Measurements from ENCODE around the gene KANK2.

DNA sequence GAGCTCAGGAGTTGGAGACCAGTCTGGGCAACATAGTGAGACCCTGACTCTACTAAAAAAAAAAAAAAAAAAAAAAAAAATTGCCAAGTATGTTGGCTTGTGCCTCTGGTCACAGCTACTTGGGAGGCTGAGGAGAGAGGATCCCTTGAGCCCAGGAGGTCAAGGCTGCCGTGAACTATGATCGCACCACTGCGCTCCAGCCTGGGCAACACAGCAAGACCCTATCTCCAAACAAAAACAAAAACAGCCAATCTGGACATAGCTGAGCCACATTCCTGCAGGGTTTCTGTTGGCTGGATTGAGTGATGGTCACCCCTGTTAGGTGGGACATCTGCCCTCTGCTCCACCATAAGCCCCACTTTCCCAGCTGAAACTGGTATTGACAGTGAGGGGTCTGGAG lies 28.5 kb upstream of the KANK2 start:
- TF ChIP-seq, protein P1, sequence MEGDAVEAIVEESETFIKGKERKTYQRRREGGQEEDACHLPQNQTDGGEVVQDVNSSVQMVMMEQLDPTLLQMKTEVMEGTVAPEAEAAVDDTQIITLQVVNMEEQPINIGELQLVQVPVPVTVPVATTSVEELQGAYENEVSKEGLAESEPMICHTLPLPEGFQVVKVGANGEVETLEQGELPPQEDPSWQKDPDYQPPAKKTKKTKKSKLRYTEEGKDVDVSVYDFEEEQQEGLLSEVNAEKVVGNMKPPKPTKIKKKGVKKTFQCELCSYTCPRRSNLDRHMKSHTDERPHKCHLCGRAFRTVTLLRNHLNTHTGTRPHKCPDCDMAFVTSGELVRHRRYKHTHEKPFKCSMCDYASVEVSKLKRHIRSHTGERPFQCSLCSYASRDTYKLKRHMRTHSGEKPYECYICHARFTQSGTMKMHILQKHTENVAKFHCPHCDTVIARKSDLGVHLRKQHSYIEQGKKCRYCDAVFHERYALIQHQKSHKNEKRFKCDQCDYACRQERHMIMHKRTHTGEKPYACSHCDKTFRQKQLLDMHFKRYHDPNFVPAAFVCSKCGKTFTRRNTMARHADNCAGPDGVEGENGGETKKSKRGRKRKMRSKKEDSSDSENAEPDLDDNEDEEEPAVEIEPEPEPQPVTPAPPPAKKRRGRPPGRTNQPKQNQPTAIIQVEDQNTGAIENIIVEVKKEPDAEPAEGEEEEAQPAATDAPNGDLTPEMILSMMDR (conservative IDR thresholded peaks at IDR 0.05; ENCODE audit: low read depth in 2 of 2): no peak
- no peak for TF ChIP-seq POLR2AphosphoS5 (IDR thresholded peaks at IDR 0.05; ENCODE audit: low read depth)

Data from GM23338 (cell line).